Effector memory CD8-positive, alpha-beta T cell (primary cell): Measurements from ENCODE around the gene UPK2.

Experiments
- ATAC-seq: fragments of 150-1000 bp; cut with Tn5 transposase; replicated peaks from 2 replicates; pipeline ENCODE4 v1.10.0; 2021; ENCODE audit warnings: mild to moderate bottlenecking, moderate library complexity
- DNase-seq, 3 experiments: peaks; one replicate each; pipeline ENCODE4 v3.0.0; 2021
- H3K27ac Mint-ChIP-seq, 2 donors: one replicate each; pipeline ENCODE4 v1.8.0; 2022; ENCODE audit warnings: mild to moderate bottlenecking in 2 of 2, mixed read lengths in 2 of 2, moderate library complexity in 2 of 2
- H3K27me3 Mint-ChIP-seq, 2 donors: one replicate each; pipeline ENCODE4 v1.8.0; 2022; ENCODE audit warnings: mixed read lengths in 2 of 2
- H3K36me3 Mint-ChIP-seq: one replicate; pipeline ENCODE4 v1.8.0; 2022; ENCODE audit warnings: mild to moderate bottlenecking, moderate library complexity, mixed read lengths; ENCODE audit not compliant: insufficient read depth
- H3K4me1 Mint-ChIP-seq, 2 donors: one replicate each; pipeline ENCODE4 v1.8.0; 2022; ENCODE audit warnings: low read depth in 2 of 2, mixed read lengths in 2 of 2
- H3K4me3 Mint-ChIP-seq, 2 donors: one replicate each; pipeline ENCODE4 v1.8.0; 2022; ENCODE audit warnings: mild to moderate bottlenecking in 2 of 2, mixed read lengths in 2 of 2, moderate library complexity in 2 of 2
- H3K9me3 Mint-ChIP-seq, 2 donors: one replicate each; pipeline ENCODE4 v1.8.0; 2022; ENCODE audit warnings: mixed read lengths in 2 of 2

UPK2 gene

DNA sequence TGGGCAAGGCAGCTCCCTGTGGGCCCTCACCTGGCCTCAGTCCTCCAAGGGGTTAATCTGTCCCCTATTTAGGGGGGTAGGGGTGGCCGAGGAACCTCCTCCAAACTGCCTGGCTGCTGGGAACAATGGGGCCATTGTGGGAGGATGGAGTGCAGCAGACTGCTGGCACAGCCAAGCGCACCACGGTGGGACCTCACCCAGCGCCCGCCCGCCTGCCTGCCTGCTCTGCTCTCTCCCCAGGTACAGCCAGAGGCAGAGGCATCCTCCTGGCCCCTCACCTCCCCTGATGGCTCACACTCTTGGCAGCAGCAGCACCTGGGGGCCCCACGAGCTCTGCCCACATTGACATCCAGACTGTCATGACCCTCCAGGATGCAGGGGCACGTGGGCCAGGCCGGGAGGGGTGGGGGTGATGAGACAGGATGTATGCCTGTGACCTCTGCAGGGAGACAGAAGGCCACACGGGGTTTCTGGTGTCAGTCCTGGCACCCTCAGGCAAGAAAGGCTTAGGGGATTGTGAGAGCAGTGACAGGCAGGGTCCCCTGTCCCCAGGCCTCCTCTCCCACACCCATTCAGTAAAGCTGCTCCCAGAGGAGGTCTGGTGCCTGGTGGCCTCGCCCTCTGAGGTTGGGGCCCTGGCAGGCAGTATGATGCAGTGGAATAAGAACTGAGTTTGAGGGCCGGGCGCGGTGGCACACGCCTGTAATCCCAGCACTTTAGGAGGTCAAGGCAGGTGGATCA lies 41.8 kb upstream of the UPK2 start:
- peaks cover 77 to 80% of the 10 kb centered on the region in 2 donors for H3K4me1 Mint-ChIP-seq
- peak overlapping the region; percentile 99 for H3K27ac Mint-ChIP-seq
- no peaks in the 10 kb centered on the region for H3K27me3 Mint-ChIP-seq
- DNase-seq = peak; percentile 76 to 81 (median 81)
- no peaks in the 10 kb centered on the region for H3K9me3 Mint-ChIP-seq
- H3K4me3 Mint-ChIP-seq = peak overlapping the region; percentile 91 to 94
- peak; percentile 62 for ATAC-seq
- peaks cover 84% of the 10 kb centered on the region for H3K36me3 Mint-ChIP-seq

DNA sequence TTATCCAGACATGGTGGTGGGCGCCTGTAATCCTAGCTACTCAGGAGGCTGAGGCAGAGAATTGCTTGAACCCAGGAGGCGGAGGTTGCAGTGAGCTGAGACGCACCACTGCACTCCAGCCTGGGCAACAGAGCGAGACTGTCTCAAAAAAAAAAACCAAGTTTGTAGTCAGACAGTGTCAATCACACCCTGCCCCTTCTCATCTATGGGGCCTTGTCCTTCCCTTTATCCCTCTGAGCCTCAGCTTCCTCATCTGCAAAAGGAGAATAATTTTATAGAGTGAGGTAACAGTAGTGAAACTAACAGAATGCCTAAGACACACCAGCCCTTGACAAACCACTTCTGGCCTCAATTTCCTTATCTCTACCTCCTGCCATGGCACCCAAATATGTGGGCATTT lies 41.1 kb upstream of the UPK2 start:
- H3K27me3 Mint-ChIP-seq = no peaks in the 10 kb centered on the region
- DNase-seq (no peak), ATAC-seq (no peak)
- peaks cover 86% of the 10 kb centered on the region for H3K36me3 Mint-ChIP-seq
- peaks cover 80 to 84% of the 10 kb centered on the region in 2 donors for H3K4me1 Mint-ChIP-seq
- peak overlapping the region; percentile 91 to 94 for H3K4me3 Mint-ChIP-seq
- peak overlapping the region; percentile 99 for H3K27ac Mint-ChIP-seq
- no peaks in the 10 kb centered on the region for H3K9me3 Mint-ChIP-seq

DNA sequence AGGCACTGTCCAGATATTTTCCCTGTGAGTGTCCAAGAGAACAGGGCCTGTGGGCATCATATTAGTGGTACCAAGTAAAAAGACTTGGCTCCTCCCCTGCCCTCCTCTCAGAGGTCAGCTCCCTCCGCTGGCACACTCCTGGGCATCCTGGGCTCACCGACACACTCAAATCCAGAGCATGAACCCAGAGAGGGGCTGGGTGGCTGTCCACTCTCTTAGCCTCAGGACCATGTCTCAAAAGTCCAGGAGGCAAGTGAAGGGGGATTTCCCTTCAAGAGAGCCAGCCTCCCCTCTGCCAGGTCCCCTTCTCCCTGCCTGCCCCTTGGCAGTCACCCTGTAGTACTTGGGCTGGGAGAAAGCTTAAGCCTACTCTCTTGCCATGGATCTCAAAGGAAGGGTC lies 40.7 kb upstream of the UPK2 start:
- Mint-ChIP-seq H3K4me3 (peak overlapping the region; percentile 91 to 94), H3K36me3 (peaks cover 90% of the 10 kb centered on the region), H3K4me1 (peaks cover 84 to 88% of the 10 kb centered on the region in 2 donors), H3K9me3 (no peaks in the 10 kb centered on the region), H3K27ac (peak overlapping the region; percentile 99), H3K27me3 (no peaks in the 10 kb centered on the region)
- ATAC-seq = no peak
- DNase-seq = no peak

- Mint-ChIP-seq H3K9me3 (no peaks in the 10 kb centered on the region), H3K27ac (peak overlapping the region; percentile 99), H3K36me3 (peaks cover 92% of the 10 kb centered on the region), H3K4me3 (peak overlapping the region; percentile 91 to 94), H3K27me3 (no peaks in the 10 kb centered on the region), H3K4me1 (peaks cover 92% of the 10 kb centered on the region in 2 donors)
- ATAC-seq = no peak
- no peak for DNase-seq
Observed at GRCh38 chr11:118915941-118916841, 39.9 kb upstream of the UPK2 start.

GRCh38 chr11:118916842-118917388 lies 39.2 kb upstream of the UPK2 start:
- Mint-ChIP-seq H3K4me1 (peaks cover 89 to 91% of the 10 kb centered on the region in 2 donors), H3K27me3 (no peaks in the 10 kb centered on the region), H3K36me3 (peaks cover 90% of the 10 kb centered on the region), H3K9me3 (no peaks in the 10 kb centered on the region), H3K4me3 (peak overlapping the region; percentile 91 to 94), H3K27ac (peak overlapping the region; percentile 99)
- DNase-seq (no peak), ATAC-seq (no peak)

DNA sequence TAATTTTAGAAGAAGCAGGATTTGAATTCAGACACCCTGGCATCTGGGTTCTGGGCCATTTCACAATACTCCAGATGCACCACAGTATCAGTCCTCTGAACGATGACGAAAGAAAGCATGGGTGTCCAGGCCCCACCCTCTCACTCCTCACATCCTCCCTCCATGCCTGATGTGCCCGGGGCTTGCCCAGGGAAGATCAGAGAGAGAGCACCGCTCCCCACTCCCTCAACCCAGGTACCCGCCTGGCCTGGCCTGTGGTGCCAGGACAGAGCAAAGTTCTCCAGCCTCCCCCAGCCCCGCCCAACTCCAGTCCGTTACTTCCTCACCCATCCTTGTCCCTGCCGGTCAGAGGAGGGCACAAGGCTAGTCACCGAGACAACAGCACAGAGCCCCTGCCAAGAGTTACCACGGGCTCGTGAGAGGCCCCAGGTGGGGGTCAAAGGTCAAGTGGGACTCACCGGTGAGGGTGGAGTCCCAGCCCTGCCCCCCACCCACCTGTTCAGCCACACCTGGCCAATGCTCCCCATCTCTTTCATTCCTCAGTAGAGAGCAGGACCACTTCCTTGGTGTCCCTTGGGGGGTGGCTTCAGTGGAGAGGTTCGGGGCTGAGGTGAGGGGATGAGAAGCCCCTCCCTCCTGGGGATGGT lies 38.5 kb upstream of the UPK2 start:
- H3K4me1 Mint-ChIP-seq = peaks cover 83 to 84% of the 10 kb centered on the region in 2 donors
- DNase-seq = peak in 2 of 3 experiments; percentile 44 to 53
- H3K9me3 Mint-ChIP-seq = no peaks in the 10 kb centered on the region
- peak overlapping the region; percentile 99 for H3K27ac Mint-ChIP-seq
- peaks cover 85% of the 10 kb centered on the region for H3K36me3 Mint-ChIP-seq
- H3K4me3 Mint-ChIP-seq = peak overlapping the region; percentile 91 to 94
- peak; percentile 31 for ATAC-seq
- no peaks in the 10 kb centered on the region for H3K27me3 Mint-ChIP-seq

DNA sequence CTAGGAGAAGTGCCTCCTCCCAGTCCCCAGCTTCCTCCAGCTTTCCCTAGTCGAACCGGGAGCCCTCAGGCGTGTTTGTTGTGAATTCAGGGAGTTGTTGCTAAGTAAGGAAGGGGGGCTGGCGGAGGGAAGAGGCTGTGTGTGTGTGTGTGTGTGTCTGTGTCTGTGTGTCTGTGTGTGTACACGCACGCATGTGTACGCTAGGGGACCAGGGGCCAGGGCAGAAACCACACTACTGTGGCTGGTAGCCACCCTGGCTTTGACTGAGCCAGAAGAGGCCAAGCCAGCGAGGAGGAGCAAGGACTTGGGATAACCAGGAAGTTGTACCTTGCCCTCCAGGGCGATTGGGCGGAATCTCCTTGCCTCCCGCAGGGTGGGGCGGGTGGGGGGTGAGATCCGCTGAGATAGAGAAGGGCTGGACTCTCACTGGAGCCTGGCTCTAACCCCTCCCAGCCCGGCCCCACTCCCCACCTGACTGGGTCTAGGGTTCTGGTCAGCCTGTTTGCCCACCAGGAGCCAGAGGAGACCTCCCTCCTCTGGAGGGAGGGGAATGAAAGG lies 37.9 kb upstream of the UPK2 start:
- peaks cover 85% of the 10 kb centered on the region for H3K36me3 Mint-ChIP-seq
- H3K9me3 Mint-ChIP-seq = no peaks in the 10 kb centered on the region
- no peaks in the 10 kb centered on the region for H3K27me3 Mint-ChIP-seq
- H3K4me3 Mint-ChIP-seq = peak overlapping the region; percentile 91 to 94
- DNase-seq (peak in 2 of 3 experiments; percentile 1 to 46), ATAC-seq (peak; percentile 4)
- H3K4me1 Mint-ChIP-seq = peaks cover 82 to 83% of the 10 kb centered on the region in 2 donors
- peak overlapping the region; percentile 99 for H3K27ac Mint-ChIP-seq

DNA sequence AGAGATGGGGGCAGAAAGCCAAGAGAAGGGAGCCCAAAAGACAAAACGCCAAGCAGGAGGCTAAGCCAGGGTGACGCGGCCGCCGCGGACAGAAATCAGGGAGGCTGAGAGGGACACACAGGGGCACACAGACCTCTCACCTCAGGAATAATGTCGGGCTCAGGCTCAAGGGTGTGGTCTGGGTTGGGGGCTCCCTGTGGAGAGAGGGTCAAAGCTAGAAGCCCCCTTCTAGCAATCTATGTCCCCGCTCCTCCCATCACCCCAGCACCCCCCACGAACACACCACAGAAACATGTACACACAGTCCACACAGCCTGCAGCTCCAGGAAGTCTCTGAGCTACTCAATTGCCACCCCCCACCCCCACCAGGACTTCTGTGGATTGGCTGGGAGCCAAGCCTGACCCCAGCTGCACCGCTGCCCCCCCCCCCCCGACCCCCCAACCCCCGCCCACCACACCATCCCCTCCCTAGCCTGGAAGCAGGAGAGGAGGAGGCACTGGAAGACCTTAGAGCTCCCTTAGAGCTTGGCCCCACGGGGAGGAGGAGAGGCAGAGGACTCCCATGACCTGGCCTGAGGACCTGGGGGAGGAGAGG lies 37.3 kb upstream of the UPK2 start:
- no peaks in the 10 kb centered on the region for H3K27me3 Mint-ChIP-seq
- ATAC-seq (no peak), DNase-seq (peak in 1 of 3 experiments; percentile 1)
- peaks cover 86% of the 10 kb centered on the region for H3K36me3 Mint-ChIP-seq
- peaks cover 85% of the 10 kb centered on the region in 2 donors for H3K4me1 Mint-ChIP-seq
- H3K9me3 Mint-ChIP-seq = no peaks in the 10 kb centered on the region
- H3K4me3 Mint-ChIP-seq = peak overlapping the region; percentile 91 to 94
- H3K27ac Mint-ChIP-seq = peak overlapping the region; percentile 99

DNA sequence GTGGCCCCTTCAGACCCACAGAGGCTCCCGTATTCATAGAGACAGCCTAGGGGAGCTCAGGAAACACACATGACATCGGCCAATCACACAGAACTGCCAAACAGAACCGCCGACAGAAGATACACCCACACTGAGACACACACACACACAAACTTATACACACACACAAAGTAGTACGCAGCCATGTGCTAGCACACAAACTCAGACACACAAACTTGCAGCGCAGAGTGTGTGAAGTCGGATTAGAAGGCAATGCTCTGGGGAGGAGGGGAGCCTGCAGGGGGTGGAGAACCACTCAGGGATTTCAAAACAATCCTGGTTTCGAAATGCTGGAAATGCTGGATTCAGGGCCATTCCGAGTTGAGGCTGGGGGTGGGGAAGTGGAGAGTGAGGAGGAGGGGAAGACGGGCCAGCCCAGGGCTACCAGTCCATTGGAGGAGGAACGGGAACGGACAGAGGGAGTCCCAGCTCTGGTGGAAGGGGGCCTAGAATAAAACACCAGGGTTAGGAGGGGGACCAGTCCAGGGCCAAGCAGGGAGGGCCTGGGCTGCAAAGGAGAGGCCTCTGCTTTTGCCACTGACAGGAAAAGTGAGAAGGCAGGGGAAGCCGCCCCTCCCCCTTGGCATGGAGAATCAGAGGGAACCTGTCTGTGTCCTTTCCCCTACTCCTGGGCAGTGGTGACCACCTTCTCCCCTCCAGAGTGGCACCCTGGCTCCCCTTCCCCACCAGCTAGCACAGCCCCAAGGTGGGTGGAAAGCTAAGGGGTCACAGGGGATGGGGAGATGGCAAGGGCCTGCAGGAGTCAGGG lies 34.8 kb upstream of the UPK2 start:
- H3K4me1 Mint-ChIP-seq = peaks cover 68 to 71% of the 10 kb centered on the region in 2 donors
- H3K4me3 Mint-ChIP-seq = peak overlapping the region; percentile 91 to 94
- peak overlapping the region; percentile 99 for H3K27ac Mint-ChIP-seq
- DNase-seq = no peak
- no peaks in the 10 kb centered on the region for H3K9me3 Mint-ChIP-seq
- H3K27me3 Mint-ChIP-seq = no peaks in the 10 kb centered on the region
- ATAC-seq = no peak
- peaks cover 86% of the 10 kb centered on the region for H3K36me3 Mint-ChIP-seq

DNA sequence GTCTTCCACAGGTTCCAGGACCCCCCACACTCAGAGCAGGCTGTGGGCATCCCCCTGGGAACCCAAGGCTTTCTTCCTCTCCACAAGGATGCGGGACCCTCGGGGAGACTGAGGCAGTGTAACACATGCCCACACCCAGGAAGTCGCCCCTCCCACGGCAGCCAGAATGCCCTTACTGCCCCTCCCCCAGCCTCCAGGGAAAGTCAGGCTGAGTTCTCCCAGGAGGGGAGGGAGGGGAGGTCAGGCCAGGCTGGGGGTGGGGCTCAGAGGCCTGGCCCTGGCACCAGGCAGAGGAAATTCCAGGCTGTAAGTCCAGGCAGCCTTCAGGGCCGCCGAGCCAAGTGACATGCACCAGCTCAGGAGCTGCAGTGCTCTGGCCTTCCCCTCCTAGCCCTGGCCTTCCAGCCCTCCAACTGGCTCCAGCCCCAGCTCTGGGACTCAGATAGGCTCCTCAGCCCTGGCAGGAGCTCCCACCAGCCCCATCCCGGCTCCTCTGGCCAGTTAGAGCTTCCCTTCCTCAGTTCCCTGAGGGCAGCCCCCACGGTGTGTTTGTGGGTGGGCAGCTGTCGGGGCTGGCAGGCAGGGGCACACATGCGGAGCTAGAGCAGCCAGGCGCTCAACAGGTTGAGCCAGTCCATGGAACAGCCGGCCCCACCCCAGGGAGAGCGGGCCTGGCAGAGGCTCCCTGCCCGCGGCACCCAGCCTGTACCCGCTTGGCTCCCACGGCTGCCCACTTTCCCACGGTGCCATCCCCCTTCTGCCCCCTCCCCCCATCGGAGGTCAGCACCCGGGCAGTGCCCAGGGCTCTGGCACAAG lies 34.0 kb upstream of the UPK2 start:
- DNase-seq (no peak), ATAC-seq (no peak)
- H3K4me3 Mint-ChIP-seq = peak overlapping the region; percentile 91 to 94
- H3K4me1 Mint-ChIP-seq = peaks cover 68 to 70% of the 10 kb centered on the region in 2 donors
- peaks cover 87% of the 10 kb centered on the region for H3K36me3 Mint-ChIP-seq
- H3K9me3 Mint-ChIP-seq = no peaks in the 10 kb centered on the region
- H3K27me3 Mint-ChIP-seq = no peaks in the 10 kb centered on the region
- peak overlapping the region; percentile 94 to 99 for H3K27ac Mint-ChIP-seq
